CD14-positive monocyte (primary cell): ENCODE results near the gene MAPK4. TPM values are rescaled to one million over a fixed set of nuclear protein-coding genes. Genes with fewer than 3 reads are reported as not detected.

Experiments used
- DNase-seq, 3 donors: peaks; one replicate each; pipeline ENCODE4 v3.0.0-alpha.2; 2011 to 2022
- H2AFZ ChIP-seq: 2 replicates; pipeline ENCODE4 v1.6.0; 2012; ENCODE audit warnings: mild to moderate bottlenecking, low read depth, low read length, inconsistent platforms; ENCODE audit not compliant: insufficient read depth, poor library complexity, severe bottlenecking
- H3K27ac ChIP-seq, 2 donors: 1 replicate in 1 of 2; 2 replicates in 1 of 2; pipeline ENCODE4 v1.5.1; 2012 to 2013; ENCODE audit warnings: low read length in 2 of 2, control low read depth in 1 of 2, inconsistent platforms in 1 of 2, low read depth in 1 of 2, mild to moderate bottlenecking in 1 of 2
- H3K27me3 ChIP-seq, 2 donors: one replicate each; pipeline versions ENCODE4 v1.6.0 to v1.6.1; 2011 to 2013; ENCODE audit warnings: low read length in 2 of 2; ENCODE audit not compliant: control insufficient read depth in 2 of 2, insufficient read depth in 2 of 2
- H3K36me3 ChIP-seq, 2 donors: replicated peaks in 1 of 2; 1 replicate in 1 of 2; 2 replicates in 1 of 2; pipeline versions ENCODE4 v1.5.1 to v1.6.1; 2012 to 2013; ENCODE audit warnings: low read length in 2 of 2, control low read depth in 1 of 2, inconsistent platforms in 1 of 2, mild to moderate bottlenecking in 1 of 2; ENCODE audit not compliant: insufficient read depth in 2 of 2, control insufficient read depth in 1 of 2
- H3K4me1 ChIP-seq, 2 donors: 1 replicate in 1 of 2; 2 replicates in 1 of 2; pipeline versions ENCODE4 v1.5.1 to v1.6.1; 2012 to 2013; ENCODE audit warnings: low read length in 2 of 2, control low read depth in 1 of 2, inconsistent platforms in 1 of 2, mild to moderate bottlenecking in 1 of 2, moderate library complexity in 1 of 2; ENCODE audit not compliant: insufficient read depth in 2 of 2, control insufficient read depth in 1 of 2
- H3K4me2 ChIP-seq: replicated peaks from 2 replicates; pipeline ENCODE3; 2012; ENCODE audit warnings: low read length, moderate library complexity, mild to moderate bottlenecking; ENCODE audit not compliant: poor library complexity, severe bottlenecking; ENCODE audit errors: extremely low read depth
- H3K4me3 ChIP-seq, 3 experiments: fragments of 200-600 bp in 1 of 3; sonication (generic) in 1 of 3; replicated peaks in 1 of 3; 1 replicate in 2 of 3; 2 replicates in 1 of 3; pipeline ENCODE4 v1.5.1; 2011 to 2013; ENCODE audit warnings: low read length in 3 of 3, mild to moderate bottlenecking in 3 of 3, control low read depth in 2 of 3, low read depth in 2 of 3, inconsistent platforms in 1 of 3, moderate library complexity in 1 of 3
- H3K79me2 ChIP-seq: 2 replicates; pipeline ENCODE4 v1.6.0; 2012; ENCODE audit warnings: mild to moderate bottlenecking, control low read depth, inconsistent platforms, low read length, moderate library complexity; ENCODE audit not compliant: insufficient read depth
- H3K9ac ChIP-seq: 2 replicates; pipeline ENCODE4 v1.6.0; 2017; ENCODE audit warnings: low read length, mild to moderate bottlenecking; ENCODE audit not compliant: insufficient read depth, poor library complexity, severe bottlenecking
- H3K9me3 ChIP-seq, 2 donors: replicated peaks in 1 of 2; 1 replicate in 1 of 2; 2 replicates in 1 of 2; pipeline versions ENCODE4 v1.5.1 to v1.6.1; 2012 to 2013; ENCODE audit warnings: low read length in 2 of 2, control low read depth in 1 of 2; ENCODE audit not compliant: control insufficient read depth in 1 of 2, insufficient read depth in 1 of 2
- H4K20me1 ChIP-seq: 2 replicates; pipeline ENCODE4 v1.6.0; 2012; ENCODE audit warnings: mild to moderate bottlenecking, low read length, control low read depth, moderate library complexity; ENCODE audit not compliant: insufficient read depth
- H3K27ac Mint-ChIP-seq, 7 donors: one replicate each; pipeline ENCODE4 v1.8.0; 2020; ENCODE audit warnings: mild to moderate bottlenecking in 7 of 7, mixed read lengths in 7 of 7, moderate library complexity in 6 of 7, inconsistent platforms in 2 of 7
- H3K27me3 Mint-ChIP-seq, 3 donors: one replicate each; pipeline ENCODE4 v1.8.0; 2021 to 2022; ENCODE audit warnings: low read depth in 3 of 3, mild to moderate bottlenecking in 3 of 3, mixed read lengths in 3 of 3, moderate library complexity in 3 of 3, inconsistent platforms in 1 of 3
- H3K36me3 Mint-ChIP-seq, 2 donors: one replicate each; pipeline ENCODE4 v1.8.0; 2020; ENCODE audit warnings: mixed read lengths in 2 of 2, inconsistent platforms in 1 of 2, mild to moderate bottlenecking in 1 of 2
- H3K4me1 Mint-ChIP-seq: one replicate; pipeline ENCODE4 v1.8.0; 2020; ENCODE audit warnings: mild to moderate bottlenecking, mixed read lengths
- H3K4me3 Mint-ChIP-seq, 2 donors: one replicate each; pipeline ENCODE4 v1.8.0; 2020; ENCODE audit warnings: mild to moderate bottlenecking in 2 of 2, mixed read lengths in 2 of 2, moderate library complexity in 1 of 2
- H3K9me3 Mint-ChIP-seq, 7 donors: one replicate each; pipeline ENCODE4 v1.8.0; 2020 to 2022; ENCODE audit warnings: mixed read lengths in 7 of 7, mild to moderate bottlenecking in 6 of 7, moderate library complexity in 6 of 7, inconsistent platforms in 2 of 7
- WGBS: methylation state at CpG from one replicate; pipeline ENCODE4 v1.1.5; 2013; ENCODE audit warnings: missing lambda C conversion rate; ENCODE audit not compliant: insufficient coverage; 5-methylcytosine and 5-hydroxymethylcytosine counted together
- intact Hi-C, 2 donors: fragments of 100-400 bp; cut with micrococcal nuclease; formaldehyde crosslinking; loops; one replicate each; pipeline versions ENCODE4 v1.15.0 to v1.15.1; 2023
- polyA plus RNA-seq, 3 donors: library from polyadenylated mRNA; depleted of rRNA in 1 of 3; unstranded in 2 of 3; stranded (reverse) in 1 of 3; fragments of 300-500 nt in 2 of 3; fragments of >200 nt in 1 of 3; fragmentation: Illumina TruSeq in 2 of 3; gene quantifications; 1 replicate in 2 of 3; 2 replicates in 1 of 3; pipeline ENCODE4 v1.2.3, GENCODE V29; 2012 to 2021
- TF ChIP-seq, protein P1 (sequence below): fragments of 200-600 bp; IDR thresholded peaks from one replicate; pipeline ENCODE4 v1.8.0; 2022; ENCODE audit warnings: antibody characterized with exemption, mild to moderate bottlenecking

The MAPK4 gene
- polyA plus RNA-seq, 3 donors: not detected

DNA sequence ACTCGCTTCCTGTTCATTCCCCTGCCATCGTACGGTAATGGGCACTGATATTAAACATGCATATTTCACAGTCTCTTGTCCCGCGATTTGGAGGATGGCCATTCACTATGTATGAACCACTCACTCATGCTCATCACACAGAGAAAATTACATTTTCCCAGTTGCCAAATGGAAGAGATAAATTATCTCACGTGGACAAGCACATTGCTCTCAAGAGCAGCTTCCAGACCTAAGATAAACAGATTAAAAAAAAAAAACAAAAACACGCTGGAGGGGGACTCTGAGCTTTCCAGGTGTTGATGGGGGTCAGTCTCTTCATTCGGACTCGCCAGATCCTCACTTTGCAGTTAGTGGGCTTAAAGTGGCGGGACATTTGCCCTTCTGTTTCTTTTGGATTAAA is 1.7 kb upstream of the MAPK4 start:
- Histone ChIP-seq H4K20me1 (no peaks in the 10 kb centered on the region), H3K4me1 (no peaks in the 10 kb centered on the region), H3K36me3 (no peaks in the 10 kb centered on the region), H3K27me3 (peaks cover 49 to 76% of the 10 kb centered on the region in 2 donors), H3K27ac (no peak overlapping the region), H2AFZ (no peak overlapping the region), H3K4me2 (no peak overlapping the region), H3K4me3 (no peak overlapping the region), H3K9me3 (peaks cover 4 to 23% of the 10 kb centered on the region in 2 donors), H3K9ac (no peak overlapping the region), H3K79me2 (no peaks in the 10 kb centered on the region)
- H3K27me3 Mint-ChIP-seq: peaks cover 53 to 66% (median 65%) of the 10 kb centered on the region in 3 donors
- no peaks in the 10 kb centered on the region for H3K4me1 Mint-ChIP-seq
- TF ChIP-seq, protein P1, sequence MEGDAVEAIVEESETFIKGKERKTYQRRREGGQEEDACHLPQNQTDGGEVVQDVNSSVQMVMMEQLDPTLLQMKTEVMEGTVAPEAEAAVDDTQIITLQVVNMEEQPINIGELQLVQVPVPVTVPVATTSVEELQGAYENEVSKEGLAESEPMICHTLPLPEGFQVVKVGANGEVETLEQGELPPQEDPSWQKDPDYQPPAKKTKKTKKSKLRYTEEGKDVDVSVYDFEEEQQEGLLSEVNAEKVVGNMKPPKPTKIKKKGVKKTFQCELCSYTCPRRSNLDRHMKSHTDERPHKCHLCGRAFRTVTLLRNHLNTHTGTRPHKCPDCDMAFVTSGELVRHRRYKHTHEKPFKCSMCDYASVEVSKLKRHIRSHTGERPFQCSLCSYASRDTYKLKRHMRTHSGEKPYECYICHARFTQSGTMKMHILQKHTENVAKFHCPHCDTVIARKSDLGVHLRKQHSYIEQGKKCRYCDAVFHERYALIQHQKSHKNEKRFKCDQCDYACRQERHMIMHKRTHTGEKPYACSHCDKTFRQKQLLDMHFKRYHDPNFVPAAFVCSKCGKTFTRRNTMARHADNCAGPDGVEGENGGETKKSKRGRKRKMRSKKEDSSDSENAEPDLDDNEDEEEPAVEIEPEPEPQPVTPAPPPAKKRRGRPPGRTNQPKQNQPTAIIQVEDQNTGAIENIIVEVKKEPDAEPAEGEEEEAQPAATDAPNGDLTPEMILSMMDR: no peak
- no peaks in the 10 kb centered on the region for H3K36me3 Mint-ChIP-seq
- H3K27ac Mint-ChIP-seq: no peak overlapping the region
- 69% methylated on average over 8 of the region's 10 CpGs for WGBS
- peaks cover 3 to 32% (median 17%) of the 10 kb centered on the region in 7 donors for H3K9me3 Mint-ChIP-seq
- no peak for DNase-seq
- peak overlapping the region in 1 of 2 donors; percentile 62 for H3K4me3 Mint-ChIP-seq
- intact Hi-C loops: no loop called here

DNA sequence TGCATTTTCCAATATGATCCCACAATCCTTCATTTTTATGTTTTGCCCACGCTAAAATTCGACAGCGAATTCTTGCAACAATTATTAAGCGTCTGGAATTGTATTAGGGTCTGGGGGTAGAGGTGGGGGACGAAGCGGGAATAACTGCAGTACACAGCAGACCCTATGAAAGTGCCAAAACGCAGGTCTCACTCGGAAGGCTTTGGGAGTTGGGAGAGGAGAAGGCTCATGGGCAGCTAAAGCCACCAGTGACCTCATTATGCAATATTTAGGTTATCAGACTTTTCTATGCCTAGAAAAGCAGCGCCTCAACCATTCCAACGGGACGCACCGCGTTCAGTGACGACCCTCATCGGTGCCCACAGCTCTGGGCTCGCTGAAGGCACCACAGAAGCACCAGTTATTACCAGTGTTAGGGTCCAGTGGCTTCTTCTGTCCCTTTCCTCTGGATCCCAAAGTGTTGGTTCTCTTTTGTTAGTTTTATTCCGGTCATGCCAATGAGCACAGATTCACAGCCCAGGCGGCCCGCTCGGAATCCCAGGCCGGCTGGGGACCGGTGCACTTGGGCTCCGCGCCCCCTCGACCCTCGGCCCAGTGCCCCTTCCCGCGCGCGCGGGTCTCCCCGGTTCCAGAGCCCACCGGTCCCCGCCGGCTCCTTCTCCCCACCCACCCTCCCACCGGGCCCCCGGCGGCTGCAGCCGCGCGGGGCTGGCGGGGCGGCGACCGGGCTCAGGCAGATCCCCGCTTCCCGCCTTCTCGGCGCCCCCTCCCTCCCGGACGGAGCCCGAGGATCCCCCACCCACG is 737 bp upstream of the MAPK4 start:
- H3K27ac ChIP-seq: no peak overlapping the region
- H3K9me3 Mint-ChIP-seq: peaks cover 3 to 32% (median 17%) of the 10 kb centered on the region in 7 donors
- H4K20me1 ChIP-seq: no peaks in the 10 kb centered on the region
- H3K36me3 ChIP-seq: no peaks in the 10 kb centered on the region
- no peak overlapping the region for H3K27ac Mint-ChIP-seq
- no peaks in the 10 kb centered on the region for H3K79me2 ChIP-seq
- H2AFZ ChIP-seq: no peak overlapping the region
- TF ChIP-seq, protein P1: no peak
- no peak overlapping the region for H3K4me2 ChIP-seq
- H3K9me3 ChIP-seq: peaks cover 4 to 23% of the 10 kb centered on the region in 2 donors
- H3K9ac ChIP-seq: no peak overlapping the region
- no peaks in the 10 kb centered on the region for H3K36me3 Mint-ChIP-seq
- H3K27me3 Mint-ChIP-seq: peaks cover 60 to 73% (median 71%) of the 10 kb centered on the region in 3 donors
- intact Hi-C loops: no loop called here
- DNase-seq: no peak
- no peaks in the 10 kb centered on the region for H3K4me1 ChIP-seq
- peaks cover 52 to 86% of the 10 kb centered on the region in 2 donors for H3K27me3 ChIP-seq
- no peaks in the 10 kb centered on the region for H3K4me1 Mint-ChIP-seq
- no peak overlapping the region for H3K4me3 ChIP-seq
- WGBS: 3% methylated on average over 40 of the region's 53 CpGs
- H3K4me3 Mint-ChIP-seq: peak overlapping the region in 1 of 2 donors; percentile 75
